ENCODE measurements around the gene MED20. TPM values are rescaled to one million over a fixed set of nuclear protein-coding genes. Genes with fewer than 3 reads are reported as not detected.

MED20 gene
- total RNA-seq, 1 experiment from 2014 or later, result 29.8 TPM

- H3K27me3 Mint-ChIP-seq (ENCODE audit: unreplicated experiment), result no peaks in the 10 kb centered on the region
- no peaks in the 10 kb centered on the region for H3K4me1 Mint-ChIP-seq (ENCODE audit: low read depth, unreplicated experiment)
- H3K36me3 Mint-ChIP-seq (ENCODE audit: insufficient read depth, unreplicated experiment), result no peaks in the 10 kb centered on the region
- DNase-seq, result no peak
- no TSS peak for BruUV-seq (replicated peaks)
- H3K27ac Mint-ChIP-seq (ENCODE audit: unreplicated experiment), result no peak overlapping the region
- CTCF ChIA-PET, result no interaction called here
- no peaks in the 10 kb centered on the region for H3K9me3 Mint-ChIP-seq (ENCODE audit: low read depth, unreplicated experiment)
- no peak for TF ChIP-seq CTCF (IDR thresholded peaks at IDR 0.05; ENCODE audit: unreplicated experiment)
- intact Hi-C loops (cut with micrococcal nuclease; ENCODE audit: unreplicated experiment), result no loop called here
- H3K4me3 Mint-ChIP-seq (ENCODE audit: low read depth, unreplicated experiment), result no peak overlapping the region
Measured at GRCh38 chr6:41858703-41859102, 62.2 kb downstream of the MED20 start.

Other genes with a start within 250 kb of the MED20 start
- 4.4 and 6.6 TPM in 2 replicates for gene TFEB, start 185.5 kb downstream of the MED20 start, total RNA-seq (2022)
- gene PGC, start 173.7 kb downstream of the MED20 start, total RNA-seq (2022), result not detected in 2 replicates
- 5.0 and 6.6 TPM in 2 replicates for gene FRS3, start 141.2 kb downstream of the MED20 start, total RNA-seq (2022)
- 6.4 and 7.1 TPM in 2 replicates for gene PRICKLE4, start 140.4 kb downstream of the MED20 start, total RNA-seq (2022)
- gene TOMM6, start 133.4 kb downstream of the MED20 start, total RNA-seq (2022), result 251 and 265 TPM in 2 replicates
- 6.9 and 7.0 TPM in 2 replicates for gene USP49, start 25.8 kb downstream of the MED20 start, total RNA-seq (2022)
- 51.7 and 55.6 TPM in 2 replicates for gene BYSL, start 360 bp upstream of the MED20 start, total RNA-seq (2022)
- 77.4 and 90.4 TPM in 2 replicates for gene CCND3, start 20.7 kb upstream of the MED20 start, total RNA-seq (2022)
- gene TAF8, start 129.4 kb upstream of the MED20 start, total RNA-seq (2022), result 32.6 and 34.0 TPM in 2 replicates
- 85.8 and 88.5 TPM in 2 replicates for gene C6orf132, start 221.5 kb upstream of the MED20 start, total RNA-seq (2022)